GM18867 (cell line): Measurements from ENCODE around the gene BTF3.
"Not testable (repeated sequence)": the region's sequence is repeated elsewhere in the genome, so short reads cannot be mapped to it uniquely, and the experiment has no call there.

Source experiments
- ATAC-seq: cut with Tn5 transposase; IDR thresholded peaks from one replicate; pipeline ENCODE4 v1.9.1; 2021; ENCODE audit warnings: mild to moderate bottlenecking, moderate library complexity; ENCODE audit not compliant: unreplicated experiment

BTF3 gene

DNA sequence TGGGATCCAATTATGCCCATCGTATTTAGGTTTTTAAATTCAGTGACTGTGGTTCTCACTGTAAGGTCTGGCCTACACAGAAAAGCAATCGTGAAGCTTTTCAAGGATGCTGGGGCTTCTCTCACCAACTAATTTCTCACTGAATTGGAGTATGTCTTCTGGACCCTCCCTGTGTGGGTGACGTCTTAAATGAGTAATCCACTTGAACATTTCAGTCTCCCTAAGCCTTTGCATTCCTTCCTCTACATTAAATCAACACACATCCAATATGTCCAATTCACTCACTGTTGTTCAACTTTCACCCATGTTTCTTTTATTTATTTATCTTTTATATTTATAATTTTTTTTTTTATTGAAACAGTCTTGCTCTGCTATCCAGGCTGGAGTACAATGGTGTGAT lies 12.5 kb upstream of the BTF3 start:
- ATAC-seq = no peak

DNA sequence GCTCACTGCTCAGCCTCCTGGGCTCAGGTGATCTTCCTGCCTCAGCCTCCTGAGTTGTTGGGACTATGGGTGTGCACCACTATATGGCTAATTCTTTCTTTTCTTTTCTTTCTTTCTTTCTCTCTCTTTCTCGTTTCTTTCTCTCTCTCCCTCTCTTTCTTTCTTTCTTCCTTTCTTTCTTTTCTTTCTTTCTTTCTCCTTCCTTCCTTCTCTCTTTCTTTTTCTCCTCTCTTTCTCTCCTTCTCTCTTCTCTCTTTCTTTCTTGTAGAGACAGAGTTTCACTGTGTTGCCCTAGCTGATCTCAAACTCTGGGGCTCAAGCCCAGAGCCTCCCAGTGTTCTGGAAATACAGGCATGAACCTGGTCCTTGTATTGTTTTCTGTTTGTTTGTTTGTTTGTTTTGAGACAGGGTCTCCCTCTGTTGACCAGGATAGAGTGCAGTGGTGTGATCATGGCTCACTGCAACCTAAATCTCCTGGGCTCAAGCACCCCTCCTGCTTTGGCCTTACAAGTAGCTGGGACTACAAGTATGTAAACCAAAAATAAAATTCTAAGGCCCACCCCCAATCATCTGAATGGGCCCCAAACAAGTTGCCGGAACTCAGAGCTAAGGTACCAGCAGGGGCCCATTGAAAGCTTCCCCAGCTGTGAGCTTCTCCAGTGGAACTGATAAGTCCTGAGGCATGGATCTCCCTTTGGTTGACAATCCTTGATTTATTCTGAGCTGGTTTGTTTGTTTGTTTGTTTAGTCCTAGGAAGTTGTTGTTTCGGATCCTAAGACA lies 11.9 kb upstream of the BTF3 start:
- ATAC-seq = no peak

- not testable (repeated sequence) for ATAC-seq
Observed at GRCh38 chr5:73487257-73487656, 11.0 kb upstream of the BTF3 start.

DNA sequence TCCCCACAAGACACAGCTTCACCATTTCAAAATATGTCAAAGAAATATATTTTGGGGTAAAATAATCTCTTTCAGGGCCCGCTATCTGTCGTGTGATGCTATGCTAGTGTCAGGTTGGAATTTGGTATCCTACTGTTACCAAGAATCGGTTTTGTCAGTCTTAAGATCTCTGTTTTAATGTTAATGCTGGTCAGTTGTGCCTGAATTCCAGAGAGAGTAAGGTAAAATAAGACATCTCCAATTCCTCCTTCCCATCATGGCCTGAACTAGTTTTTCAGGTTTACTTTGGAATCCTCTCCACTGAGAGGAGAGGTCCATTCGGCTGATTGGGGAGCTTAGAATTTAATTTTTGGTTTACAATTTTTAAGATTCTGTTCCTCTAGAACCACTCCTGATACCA lies 10.4 kb upstream of the BTF3 start:
- no peak for ATAC-seq

GRCh38 chr5:73488806-73489205 lies 9.4 kb upstream of the BTF3 start:
- ATAC-seq = no peak

DNA sequence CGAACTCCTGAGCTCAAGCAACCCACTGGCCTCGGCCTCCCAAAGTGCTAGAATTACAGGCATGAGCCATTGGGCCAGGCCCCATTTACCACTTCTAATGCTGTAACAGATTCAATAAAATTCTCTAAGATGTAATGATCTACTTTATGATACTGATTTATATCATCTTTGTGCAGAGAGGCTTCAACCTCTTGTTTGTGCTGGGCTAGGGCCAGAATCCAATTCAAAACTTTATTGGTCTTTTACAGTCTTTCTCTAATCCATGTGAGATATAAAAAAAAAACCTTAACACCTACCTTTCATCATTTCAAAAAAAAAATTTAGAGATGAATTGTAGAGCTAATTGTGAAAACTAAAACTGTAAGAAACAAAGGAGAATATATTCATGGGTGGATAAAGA lies 8.2 kb upstream of the BTF3 start:
- no peak for ATAC-seq

DNA sequence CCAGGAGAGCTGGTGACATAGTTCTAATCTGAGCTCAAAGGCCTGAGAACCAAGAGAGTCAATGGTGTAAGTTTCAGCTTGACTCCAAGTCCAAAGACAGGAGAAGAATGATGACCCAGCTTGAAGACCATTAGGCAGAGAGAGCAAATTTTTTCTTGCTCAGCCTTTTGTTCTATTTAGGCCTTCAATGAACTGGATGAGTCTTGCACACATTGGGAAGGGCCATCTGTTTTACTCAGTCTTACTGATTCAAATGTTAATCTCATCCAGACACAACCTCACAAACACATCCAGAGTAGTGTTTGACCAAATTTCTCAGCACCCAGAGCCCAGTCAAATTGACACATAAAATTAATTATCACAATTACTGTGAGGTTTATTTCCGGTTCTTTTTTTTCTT lies 7.1 kb upstream of the BTF3 start:
- no peak for ATAC-seq

DNA sequence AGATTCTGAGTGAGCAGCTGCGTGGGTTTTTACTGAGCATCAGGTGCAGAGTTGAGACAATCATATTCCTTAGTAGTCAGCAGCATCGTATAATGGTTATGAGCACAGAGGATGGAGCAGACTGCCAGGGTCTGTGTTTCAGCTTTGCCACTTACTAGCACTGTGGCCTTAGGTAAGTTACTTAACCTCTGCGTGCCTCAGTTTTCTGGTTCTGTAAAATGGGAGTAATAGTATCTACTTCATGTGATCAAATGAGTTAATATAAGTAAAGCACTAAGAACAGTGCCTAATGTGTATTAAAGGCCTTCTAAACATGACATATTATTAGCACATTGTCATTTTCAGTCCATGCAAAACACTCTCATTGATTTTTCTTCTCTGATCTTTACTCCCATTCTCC lies 4.8 kb upstream of the BTF3 start:
- no peak for ATAC-seq

- ATAC-seq = no peak
Observed at GRCh38 chr5:73494721-73495120, 3.5 kb upstream of the BTF3 start.

DNA sequence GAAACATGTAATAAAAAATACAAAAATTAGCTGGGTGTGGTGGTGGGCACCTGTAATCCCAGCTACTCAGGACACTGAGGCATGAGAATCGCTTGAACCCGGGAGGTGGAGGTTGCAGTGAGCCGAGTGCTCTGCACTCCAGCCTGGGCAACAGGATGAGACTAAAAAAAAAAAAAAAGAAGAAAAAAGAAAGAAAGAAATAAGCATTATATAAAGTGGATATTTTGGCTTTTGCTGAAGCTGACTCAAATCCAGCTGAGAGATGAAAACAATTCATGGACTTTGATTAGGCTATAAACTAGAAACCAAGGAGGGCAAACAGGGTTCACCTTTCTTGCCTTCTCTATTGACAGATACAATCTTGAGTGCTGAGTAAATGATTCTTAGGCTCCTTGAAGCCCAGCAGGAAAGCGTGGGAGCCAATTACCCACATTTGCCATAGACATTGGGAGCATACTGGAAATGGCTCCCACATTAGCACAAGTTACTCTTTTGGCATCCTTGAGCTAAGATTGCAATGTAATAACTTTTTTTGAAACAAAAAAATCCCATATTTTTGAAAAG lies 2.4 kb upstream of the BTF3 start:
- no peak for ATAC-seq

DNA sequence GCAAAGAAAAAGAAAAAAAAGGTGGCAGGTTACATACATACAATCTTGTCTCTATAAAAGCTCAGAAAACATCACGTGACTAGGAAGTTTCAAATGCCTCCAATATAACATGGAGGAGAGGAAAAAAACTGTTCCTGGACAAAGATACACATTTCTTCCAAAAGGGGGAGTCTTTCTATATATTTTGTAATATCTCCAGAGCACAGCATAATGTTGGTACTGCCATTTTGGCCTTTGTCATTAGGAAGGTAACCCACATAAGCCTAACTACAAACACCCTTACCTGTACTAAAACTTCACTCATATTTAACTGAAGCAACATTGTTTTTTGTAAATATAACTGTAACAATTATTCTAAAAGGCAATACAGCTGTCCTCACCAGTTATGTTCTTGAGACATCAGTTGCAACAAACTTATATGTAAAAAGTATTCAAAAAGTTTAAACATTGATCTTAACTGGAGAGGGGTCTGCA lies 1.2 kb upstream of the BTF3 start:
- no peak for ATAC-seq

DNA sequence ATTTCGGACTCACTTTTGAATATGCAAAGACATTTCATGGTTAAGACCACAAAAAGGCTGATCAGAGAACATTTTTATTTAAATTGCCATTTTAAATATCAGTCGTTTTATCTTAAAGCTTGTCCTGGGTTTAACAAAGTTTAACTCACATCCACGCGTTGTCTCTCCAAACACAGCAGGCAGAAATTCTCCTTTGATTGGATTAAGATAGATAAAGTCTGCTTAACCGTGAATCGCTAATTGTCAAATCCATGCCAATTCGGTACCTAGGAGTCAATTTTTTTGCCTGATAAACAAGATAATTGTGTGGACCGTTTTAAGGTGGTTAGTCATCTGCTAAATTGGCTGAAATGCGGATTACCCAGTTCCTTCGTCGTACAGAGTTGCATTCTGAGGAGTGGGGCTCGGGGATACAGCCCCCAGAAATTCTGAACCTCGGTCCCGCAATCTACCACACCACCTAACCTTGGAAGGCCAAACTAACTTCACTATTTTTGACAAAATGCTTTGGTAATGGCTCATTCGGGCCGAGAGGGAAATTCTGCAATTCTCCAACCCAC lies 665 bp upstream of the BTF3 start:
- ATAC-seq = no peak

GRCh38 chr5:73499187-73499586 lies 945 bp downstream of the BTF3 start:
- ATAC-seq = no peak

DNA sequence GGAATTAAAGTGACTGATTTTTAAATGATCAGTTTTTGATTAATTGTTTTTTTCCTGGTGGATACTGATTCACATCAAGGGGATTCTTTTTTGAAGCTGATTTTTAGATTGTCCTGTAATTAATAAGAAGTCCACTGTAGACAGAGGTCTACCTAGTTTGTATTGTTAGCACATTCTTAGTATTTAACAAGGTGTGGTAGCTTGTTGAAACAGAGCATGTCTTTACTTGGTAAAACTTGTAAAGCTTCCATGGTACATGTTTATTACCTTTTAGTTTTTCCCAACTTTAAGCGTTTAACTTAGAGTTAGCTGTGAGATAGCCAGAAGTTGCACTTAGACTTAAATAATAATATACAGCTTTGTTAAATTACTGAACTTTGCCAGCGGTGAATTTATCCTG lies 1.5 kb downstream of the BTF3 start:
- ATAC-seq = no peak

DNA sequence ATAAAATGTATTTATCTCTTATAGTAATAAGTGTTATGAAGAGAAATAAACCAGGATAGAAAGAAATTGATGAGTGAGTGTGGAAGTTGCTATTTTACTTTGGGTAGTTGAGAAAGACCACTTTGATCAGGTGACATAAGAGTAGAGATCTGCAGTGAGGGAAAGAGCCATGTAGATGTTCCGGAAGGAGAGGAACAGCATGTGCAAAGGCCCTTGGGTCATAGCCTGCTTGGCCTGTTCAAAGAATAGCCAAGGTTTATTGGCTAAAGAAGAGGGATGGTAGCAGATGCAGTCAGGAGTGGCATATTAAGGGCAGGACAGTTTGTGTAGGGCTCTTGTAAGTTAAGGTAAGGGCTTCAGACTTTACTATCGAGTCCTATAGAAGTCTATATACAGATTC lies 3.2 kb downstream of the BTF3 start:
- no peak for ATAC-seq

DNA sequence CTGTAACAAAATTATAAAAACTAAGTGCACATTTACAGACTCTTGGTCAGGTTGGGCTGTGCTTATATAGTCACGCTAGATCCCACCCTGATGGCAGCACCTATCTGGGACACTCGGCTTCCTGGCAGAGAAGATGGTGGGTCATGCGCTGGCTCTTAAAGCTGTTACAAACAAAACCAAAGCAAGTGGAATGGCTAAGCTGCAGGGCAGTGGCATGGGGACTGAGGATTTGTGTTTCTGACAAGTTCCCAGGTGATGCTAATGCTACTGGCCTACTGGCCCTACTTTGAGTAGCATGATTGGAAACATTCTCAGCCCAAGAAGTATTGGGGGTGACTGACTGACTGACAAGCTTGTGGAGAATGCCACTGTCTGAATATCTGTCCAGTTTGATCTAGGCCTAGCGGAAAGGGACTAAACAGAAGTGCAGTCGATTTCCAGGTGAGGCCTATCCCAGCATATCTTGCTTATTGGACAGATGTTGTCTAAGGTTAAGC lies 8.3 kb downstream of the BTF3 start:
- no peak for ATAC-seq

DNA sequence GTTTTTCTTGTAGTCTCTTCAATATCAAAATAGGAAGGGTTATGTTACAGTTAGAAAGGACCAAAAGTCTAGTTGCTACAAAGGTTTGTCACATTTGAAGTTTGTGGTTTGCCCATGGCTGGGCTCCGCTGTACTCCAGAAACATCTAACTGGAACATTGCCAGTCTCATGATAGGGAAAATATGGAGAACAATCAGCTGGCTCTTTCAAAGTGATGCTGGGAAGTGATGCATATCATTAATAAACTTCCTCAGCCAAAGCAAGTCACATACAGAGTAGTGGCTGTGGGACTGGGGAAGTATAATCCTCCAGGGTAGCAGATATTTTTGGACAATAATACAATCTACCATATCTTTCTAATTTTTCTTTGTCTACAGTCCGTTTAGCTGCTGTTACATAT lies 8.8 kb downstream of the BTF3 start:
- no peak for ATAC-seq

GRCh38 chr5:73508521-73508920 lies 10.3 kb downstream of the BTF3 start:
- peak; percentile 53 for ATAC-seq

- no peak for ATAC-seq
Observed at GRCh38 chr5:73513996-73514395, 15.8 kb downstream of the BTF3 start.

DNA sequence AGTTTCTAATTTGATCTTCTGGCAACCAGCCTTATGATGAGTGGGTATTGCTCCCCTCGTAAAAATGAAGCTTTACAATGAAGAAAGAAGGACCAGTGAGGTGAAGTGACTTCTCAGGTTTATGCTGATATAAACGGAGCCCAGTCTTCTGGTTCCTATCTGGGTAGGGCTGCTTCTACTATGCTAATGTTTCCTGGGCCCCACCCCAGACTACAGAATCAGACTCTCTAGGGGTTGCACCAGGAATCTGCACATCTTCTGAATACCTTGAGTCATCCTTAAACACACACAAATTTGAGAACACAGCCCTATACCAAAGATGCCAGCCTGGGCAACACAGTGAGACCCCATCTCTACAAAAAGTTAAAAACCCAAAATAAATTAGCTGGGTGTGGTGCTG lies 16.2 kb downstream of the BTF3 start:
- no peak for ATAC-seq

- no peak for ATAC-seq
Observed at GRCh38 chr5:73515232-73515631, 17.0 kb downstream of the BTF3 start.

DNA sequence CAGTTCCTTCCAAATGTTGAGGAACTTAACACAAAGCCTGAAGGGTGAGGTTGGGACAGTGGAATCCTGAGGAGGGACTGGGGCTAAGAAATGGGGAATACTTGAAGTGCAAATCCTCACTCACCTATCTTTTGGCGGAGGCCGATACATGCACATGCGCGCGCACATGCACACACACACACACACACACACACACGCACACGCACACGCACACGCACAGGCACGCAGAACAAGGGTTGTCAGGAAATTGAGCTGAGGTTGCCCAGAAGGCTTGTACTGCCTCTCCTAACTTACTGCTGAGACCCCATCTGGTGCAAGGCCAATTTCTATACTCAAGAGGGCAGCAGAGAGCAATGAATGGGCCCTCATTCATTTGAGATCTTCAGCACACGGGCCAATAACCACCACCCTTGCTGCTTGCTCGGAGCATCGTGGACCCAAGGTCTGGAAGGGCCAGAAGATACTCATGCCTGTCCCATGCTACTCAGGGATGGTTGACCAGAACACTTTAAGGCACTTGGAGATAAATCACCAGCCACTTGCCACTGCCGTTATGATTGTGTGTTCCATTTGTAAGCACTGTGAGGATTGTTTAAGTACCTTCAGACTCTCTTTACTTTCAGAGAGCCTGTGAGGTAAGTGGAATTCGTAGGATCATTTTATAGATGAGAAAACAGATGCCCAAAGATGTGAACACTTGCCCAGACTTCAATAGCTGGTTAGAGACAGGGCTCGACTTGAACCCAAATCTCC lies 21.5 kb downstream of the BTF3 start:
- ATAC-seq = peak; percentile 99
